ENCODE data around the gene HIPK2. TPM values are rescaled to one million over a fixed set of nuclear protein-coding genes. Genes with fewer than 3 reads are reported as not detected.

The HIPK2 gene
- total and polyA plus RNA-seq, 2 of the 4 experiments (the other 2 are of a cell fraction) = 22.0 to 27.1 TPM

- in situ Hi-C loops (cut with MboI; ENCODE audit: low sequenced_read_pairs) = no loop called here
- no peak overlapping the region for H4K8ac ChIP-seq (ENCODE audit: low read depth in 2 of 2, low read length in 2 of 2)
- CTCF ChIA-PET = no interaction called here
Observed at GRCh38 chr7:139799586-139799985, 21.8 kb upstream of the HIPK2 start.

More at GRCh38 chr7:139799586-139799985, 21.8 kb upstream of the HIPK2 start:
- dilution Hi-C loops (cut with HindIII; ENCODE audit: low sequenced_read_pairs, unreplicated experiment) = no loop called here
- intact Hi-C loops (cut with micrococcal nuclease) = no loop called here
- Histone ChIP-seq H2AK5ac (ENCODE audit: low read depth, low read length) (no peak overlapping the region), H2BK15ac (ENCODE audit: low read depth, low read length) (no peak overlapping the region), H2BK120ac (ENCODE audit: low read depth, low read length) (no peak overlapping the region), H3K27me3 (ENCODE audit: control insufficient read depth, insufficient read depth, low read length) (no peaks in the 10 kb centered on the region), H2BK5ac (ENCODE audit: low read depth, low read length, poor library complexity, severe bottlenecking) (no peak overlapping the region), H3K9me3 (ENCODE audit: control insufficient read depth, insufficient read depth, low read length) (peaks cover 2% of the 10 kb centered on the region; the same call in 1 of the 2 replicates), H2AK9ac (replicated peaks; ENCODE audit: low read depth, low read length, poor library complexity) (no peak overlapping the region), H3K4me3 (ENCODE audit: insufficient read depth, low read depth, low read length) (no peak overlapping the region), H3K4me1 (ENCODE audit: control insufficient read depth, insufficient read depth, low read length) (peaks cover 8% of the 10 kb centered on the region), H3K4ac (ENCODE audit: low read depth, low read length) (no peak overlapping the region), H3K79me1 (ENCODE audit: low read depth in 1 of 2, low read length in 2 of 2) (0 out of 4 replicates have a peak, but pooled peaks cover 0 to 7% of the 10 kb centered on the region in 2 experiments), H4K5ac (ENCODE audit: low read depth, low read length) (no peak overlapping the region), H3K23ac (ENCODE audit: low read depth, low read length) (no peak overlapping the region), H3K9ac (ENCODE audit: low read depth, low read length) (no peak overlapping the region), H3K56ac (ENCODE audit: extremely low read depth, insufficient read depth, low read length) (no peak overlapping the region), H2AFZ (replicated peaks; ENCODE audit: low read length, poor library complexity) (no peak overlapping the region), H3K4me2 (ENCODE audit: low read depth, low read length) (no peak overlapping the region), H3K27ac (ENCODE audit: insufficient read depth, low read length) (no peak overlapping the region), H3K18ac (ENCODE audit: low read depth, low read length) (no peak overlapping the region), H4K91ac (ENCODE audit: insufficient read depth, low read depth, low read length) (no peak overlapping the region), H4K20me1 (ENCODE audit: insufficient read depth, low read length) (no peaks in the 10 kb centered on the region), H3K14ac (replicated peaks; ENCODE audit: low read depth, low read length) (no peak overlapping the region), H3K36me3 (ENCODE audit: control insufficient read depth, insufficient read depth, low read length) (peaks cover 8% of the 10 kb centered on the region), H2BK20ac (ENCODE audit: low read depth, low read length) (no peak overlapping the region), H3K9me1 (ENCODE audit: insufficient read depth, low read length) (no peaks in the 10 kb centered on the region)
- POLR2A ChIA-PET (ENCODE audit: unreplicated experiment) = no interaction called here
- TF ChIP-seq, protein P1, sequence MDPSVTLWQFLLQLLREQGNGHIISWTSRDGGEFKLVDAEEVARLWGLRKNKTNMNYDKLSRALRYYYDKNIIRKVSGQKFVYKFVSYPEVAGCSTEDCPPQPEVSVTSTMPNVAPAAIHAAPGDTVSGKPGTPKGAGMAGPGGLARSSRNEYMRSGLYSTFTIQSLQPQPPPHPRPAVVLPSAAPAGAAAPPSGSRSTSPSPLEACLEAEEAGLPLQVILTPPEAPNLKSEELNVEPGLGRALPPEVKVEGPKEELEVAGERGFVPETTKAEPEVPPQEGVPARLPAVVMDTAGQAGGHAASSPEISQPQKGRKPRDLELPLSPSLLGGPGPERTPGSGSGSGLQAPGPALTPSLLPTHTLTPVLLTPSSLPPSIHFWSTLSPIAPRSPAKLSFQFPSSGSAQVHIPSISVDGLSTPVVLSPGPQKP (IDR thresholded peaks at IDR 0.05; ENCODE audit: borderline replicate concordance, low read depth, low read length) = no peak
- TF ChIP-seq, protein P2, sequence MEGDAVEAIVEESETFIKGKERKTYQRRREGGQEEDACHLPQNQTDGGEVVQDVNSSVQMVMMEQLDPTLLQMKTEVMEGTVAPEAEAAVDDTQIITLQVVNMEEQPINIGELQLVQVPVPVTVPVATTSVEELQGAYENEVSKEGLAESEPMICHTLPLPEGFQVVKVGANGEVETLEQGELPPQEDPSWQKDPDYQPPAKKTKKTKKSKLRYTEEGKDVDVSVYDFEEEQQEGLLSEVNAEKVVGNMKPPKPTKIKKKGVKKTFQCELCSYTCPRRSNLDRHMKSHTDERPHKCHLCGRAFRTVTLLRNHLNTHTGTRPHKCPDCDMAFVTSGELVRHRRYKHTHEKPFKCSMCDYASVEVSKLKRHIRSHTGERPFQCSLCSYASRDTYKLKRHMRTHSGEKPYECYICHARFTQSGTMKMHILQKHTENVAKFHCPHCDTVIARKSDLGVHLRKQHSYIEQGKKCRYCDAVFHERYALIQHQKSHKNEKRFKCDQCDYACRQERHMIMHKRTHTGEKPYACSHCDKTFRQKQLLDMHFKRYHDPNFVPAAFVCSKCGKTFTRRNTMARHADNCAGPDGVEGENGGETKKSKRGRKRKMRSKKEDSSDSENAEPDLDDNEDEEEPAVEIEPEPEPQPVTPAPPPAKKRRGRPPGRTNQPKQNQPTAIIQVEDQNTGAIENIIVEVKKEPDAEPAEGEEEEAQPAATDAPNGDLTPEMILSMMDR (conservative IDR thresholded peaks at IDR 0.05; ENCODE audit: low read depth, low read length) = no peak
- TF ChIP-seq SMC3 (IDR thresholded peaks at IDR 0.05; ENCODE audit: low read depth, low read length) (no peak), MAFK (IDR thresholded peaks at IDR 0.05; ENCODE audit: low read depth, low read length) (no peak), BHLHE40 (IDR thresholded peaks at IDR 0.05; ENCODE audit: low read depth, low read length) (no peak), CEBPB (IDR thresholded peaks at IDR 0.05; ENCODE audit: low read depth, low read length) (no peak), POLR2A (IDR thresholded peaks at IDR 0.05; ENCODE audit: low read depth, low read length) (no peak), MXI1 (IDR thresholded peaks at IDR 0.05; ENCODE audit: borderline replicate concordance, low read depth, low read length) (no peak), NFE2L2 (IDR thresholded peaks at IDR 0.05; ENCODE audit: low read depth, low read length) (no peak), RAD21 (IDR thresholded peaks at IDR 0.05; ENCODE audit: low read length) (no peak), RCOR1 (IDR thresholded peaks at IDR 0.05; ENCODE audit: insufficient replicate concordance, low read length) (no peak), MAZ (IDR thresholded peaks at IDR 0.05; ENCODE audit: borderline replicate concordance, low read depth, low read length) (no peak), RFX5 (IDR thresholded peaks at IDR 0.05; ENCODE audit: low read depth, low read length) (no peak), CHD1 (IDR thresholded peaks at IDR 0.05; ENCODE audit: low read depth, low read length) (no peak), FOS (IDR thresholded peaks at IDR 0.05; ENCODE audit: low read depth, low read length) (no peak)
- TF ChIP-seq, protein P3, sequence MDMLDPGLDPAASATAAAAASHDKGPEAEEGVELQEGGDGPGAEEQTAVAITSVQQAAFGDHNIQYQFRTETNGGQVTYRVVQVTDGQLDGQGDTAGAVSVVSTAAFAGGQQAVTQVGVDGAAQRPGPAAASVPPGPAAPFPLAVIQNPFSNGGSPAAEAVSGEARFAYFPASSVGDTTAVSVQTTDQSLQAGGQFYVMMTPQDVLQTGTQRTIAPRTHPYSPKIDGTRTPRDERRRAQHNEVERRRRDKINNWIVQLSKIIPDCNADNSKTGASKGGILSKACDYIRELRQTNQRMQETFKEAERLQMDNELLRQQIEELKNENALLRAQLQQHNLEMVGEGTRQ (IDR thresholded peaks at IDR 0.05; ENCODE audit: low read depth, low read length) = no peak
- ATAC-seq (ENCODE audit: low read depth) (no peak), DNase-seq (no peak)
- no TSS peak for BruUV-seq (replicated peaks)
- no CpG with 5 or more reads among the region's 2 CpGs for WGBS, 2 experiments (ENCODE audit: extremely low coverage in 2 of 2, insufficient read length in 1 of 2)

Data from IMR-90 (cell line).